NCI-H146 treated with DMSO at 0.1 percent for 48 hours (cell line): Measurements from ENCODE around the gene CFLAR.
"Not testable (repeated sequence)": the region's sequence is repeated elsewhere in the genome, so short reads cannot be mapped to it uniquely, and the experiment has no call there.

ENCODE experiments used
- DNase-seq: peaks from one replicate; lab custom pipeline; 2025; ENCODE audit not compliant: unreplicated experiment; lab: John Stamatoyannopoulos, UW

Gene CFLAR

DNA sequence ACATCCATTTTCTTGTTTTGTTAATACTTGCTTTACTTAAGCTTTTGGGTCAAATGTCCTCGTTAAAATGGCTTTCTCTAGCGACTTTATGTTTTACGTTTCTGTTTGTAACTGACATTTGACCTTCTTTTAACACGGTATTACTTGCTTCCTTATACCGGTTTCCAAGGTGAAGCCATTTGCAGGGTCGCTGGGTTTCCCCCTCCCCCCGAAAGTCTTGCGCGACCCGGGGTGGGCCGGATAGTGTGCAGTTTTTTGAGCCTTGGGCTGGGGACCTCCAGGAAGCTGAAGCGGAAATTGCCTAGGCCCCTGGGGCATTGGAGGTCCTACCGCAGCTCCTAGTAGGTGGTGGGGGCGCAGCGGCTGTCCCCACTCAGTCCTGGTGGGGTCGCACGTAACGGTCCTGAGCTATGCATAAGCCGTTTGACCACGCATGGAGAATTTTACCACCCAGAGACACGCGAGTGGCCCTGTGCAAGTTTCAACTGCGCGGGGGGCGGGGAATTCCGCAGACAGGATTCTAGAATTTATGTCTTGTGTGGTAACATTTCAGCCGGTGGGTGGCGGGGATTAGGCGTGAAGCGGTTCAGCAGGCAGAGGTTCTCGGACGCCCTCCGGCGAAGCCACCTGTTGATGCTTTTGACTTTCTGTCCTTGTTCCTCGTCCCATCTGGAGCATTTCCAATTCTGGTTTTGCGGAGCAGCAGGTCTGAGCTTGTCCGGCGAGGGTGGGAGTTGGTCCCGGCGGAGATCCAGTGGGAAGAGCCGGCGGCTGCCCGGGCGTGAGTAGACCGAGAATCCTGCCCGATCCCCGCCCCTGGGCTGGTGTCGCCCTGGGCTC lies 2.4 kb downstream of the CFLAR start:
- no peak for DNase-seq

DNA sequence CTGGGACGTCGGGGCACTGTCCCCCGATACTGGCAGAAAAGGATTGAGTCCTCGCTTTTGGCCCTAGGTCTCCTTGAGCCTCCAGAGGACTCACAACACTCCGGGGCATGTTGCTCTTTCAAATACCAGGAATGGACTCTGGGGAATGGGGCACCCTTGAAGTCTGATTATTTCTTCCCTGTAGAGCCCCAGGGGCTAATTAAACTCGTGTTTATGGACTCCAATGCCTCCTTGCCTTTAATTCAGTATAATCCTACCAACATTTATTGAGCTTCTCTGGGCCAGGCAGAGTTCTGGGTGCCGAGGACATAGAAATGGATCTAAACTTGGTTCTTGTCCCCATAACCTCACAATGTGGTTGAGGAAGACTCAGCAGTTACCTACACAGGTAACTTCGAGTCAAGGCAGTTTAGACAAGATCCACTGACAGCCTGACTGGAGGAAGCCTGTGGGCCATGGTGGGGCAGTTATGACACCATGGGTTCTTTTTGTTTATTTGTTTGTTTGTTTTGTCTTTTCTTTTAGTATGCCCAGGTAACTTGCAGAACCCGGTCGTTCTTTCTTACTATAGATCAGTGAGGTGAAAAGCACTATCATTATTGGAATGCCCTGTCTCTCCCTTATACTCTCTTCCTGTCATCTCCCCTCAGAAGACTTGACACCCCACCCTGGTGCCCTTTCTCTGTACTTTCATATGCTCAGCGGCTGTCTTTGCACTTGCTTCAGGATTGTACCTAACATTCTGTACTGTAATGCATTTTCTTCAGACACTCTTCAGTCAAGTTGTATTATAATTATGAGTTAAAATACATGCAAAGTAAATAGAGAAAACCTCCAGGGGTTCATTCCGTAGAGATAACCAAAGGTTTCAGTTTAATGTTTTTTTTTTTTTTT lies 3.2 kb downstream of the CFLAR start:
- DNase-seq: no peak

DNA sequence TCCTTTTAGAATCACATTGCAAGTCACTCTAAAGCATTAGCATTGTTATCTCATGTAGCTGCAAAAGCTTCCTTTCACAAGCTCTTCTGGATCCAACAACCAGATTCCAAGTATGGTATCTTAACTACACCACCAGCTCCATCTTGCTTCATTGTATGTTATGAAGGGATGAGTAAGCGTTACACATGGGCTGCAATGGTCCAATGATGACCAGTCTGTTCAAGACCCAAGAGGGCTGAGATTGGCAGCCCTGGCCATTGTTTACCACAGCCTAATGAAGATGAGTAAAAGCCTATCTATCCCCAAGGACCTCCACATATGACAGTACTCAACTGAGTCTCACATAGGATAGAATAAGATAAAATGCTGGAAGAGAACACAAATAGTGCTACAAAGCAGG lies 6.3 kb downstream of the CFLAR start:
- DNase-seq: no peak

DNA sequence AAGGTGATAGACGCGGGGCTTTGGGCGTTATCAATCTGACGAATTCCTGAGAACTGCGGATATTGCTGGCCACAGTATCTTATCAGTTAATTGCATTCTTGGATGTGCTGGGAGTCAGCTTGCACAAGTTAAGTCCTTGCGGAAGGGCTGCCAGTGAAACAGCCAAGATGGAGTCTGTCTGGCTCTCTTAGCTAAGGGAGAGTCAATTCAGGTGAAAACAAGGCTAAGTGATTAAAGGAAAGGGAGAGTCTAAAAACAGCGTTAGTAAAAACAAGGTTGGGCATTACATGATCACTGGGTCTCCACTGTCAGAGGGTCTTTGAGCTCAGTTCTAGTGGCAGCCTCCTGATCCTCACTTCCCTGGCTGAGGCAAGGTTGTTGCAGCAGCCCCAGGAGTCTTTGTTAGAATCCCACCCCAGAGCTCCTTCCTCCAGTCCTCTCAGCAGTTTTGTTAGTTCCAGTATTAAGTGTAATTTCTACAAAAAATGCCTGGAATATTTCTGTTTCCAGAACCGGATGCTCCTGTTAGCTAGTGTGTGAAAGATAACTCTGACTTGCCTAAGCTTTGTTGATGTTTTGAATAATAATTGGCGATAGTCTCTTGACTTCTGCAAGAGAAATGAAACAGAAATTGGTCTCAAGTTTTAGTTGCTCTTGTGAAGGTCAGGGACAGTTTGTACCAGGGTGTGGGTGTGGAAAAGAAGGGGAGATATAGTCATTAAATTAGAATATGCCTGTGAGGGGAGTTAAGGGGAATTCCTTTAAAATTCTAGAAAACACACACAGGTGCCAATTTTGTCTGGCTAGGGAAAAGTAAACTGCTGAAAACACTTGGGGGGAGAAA lies 10.6 kb downstream of the CFLAR start:
- no peak for DNase-seq

DNA sequence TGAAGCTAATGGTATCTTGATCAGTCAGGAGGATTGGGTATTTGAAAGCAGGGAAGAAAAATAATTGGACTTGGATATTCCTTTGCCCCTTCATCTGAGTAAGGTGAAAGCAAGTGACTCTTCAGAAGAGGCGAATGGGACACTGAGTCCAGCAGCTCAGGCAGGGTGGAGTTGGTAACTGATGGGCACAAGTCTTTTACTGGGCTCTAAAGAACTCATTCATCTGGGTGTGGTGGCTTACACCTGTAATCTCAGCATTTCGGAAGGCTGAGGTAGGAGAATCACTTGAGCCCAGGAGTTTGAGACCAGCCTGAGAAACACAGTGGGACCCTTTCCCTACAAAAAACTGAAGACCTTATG lies 11.2 kb downstream of the CFLAR start:
- DNase-seq: no peak

DNA sequence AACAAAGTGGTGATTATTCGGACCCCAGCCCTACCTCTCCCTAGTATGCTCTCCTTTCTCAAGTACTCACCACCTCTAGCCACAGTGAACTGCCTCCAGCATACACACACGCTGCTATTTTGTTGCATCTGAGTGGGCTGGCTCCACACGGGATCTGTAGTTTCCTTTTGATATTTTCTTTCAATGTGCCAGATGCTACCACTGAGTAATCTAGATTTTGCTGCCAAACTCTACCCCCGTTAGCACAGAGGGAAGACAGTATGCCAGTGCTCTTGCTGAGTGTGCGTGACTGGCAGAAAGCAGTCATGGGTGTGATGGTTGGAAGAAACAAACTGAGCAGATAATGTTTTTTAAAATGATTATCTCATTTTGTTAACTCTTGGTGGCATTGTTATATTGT lies 11.6 kb downstream of the CFLAR start:
- no peak for DNase-seq

DNA sequence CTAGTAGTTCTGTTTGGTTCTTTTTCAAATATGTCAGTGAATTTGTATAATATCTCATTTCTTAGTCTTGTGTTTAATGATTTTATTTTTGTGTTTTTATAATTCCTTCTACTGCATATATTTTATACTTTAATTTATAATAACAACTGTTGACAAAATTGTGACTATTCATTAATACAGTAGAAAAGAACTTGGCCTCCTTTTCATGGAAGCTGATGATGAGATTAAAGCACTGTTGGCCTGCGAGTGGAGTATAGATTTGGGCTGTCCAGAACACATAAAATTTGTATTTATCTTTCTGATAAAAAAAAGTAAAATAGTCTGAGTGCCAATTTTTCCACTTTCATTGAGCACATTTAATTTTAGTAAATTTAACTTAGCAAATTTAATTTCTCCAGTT lies 12.1 kb downstream of the CFLAR start:
- DNase-seq: no peak

DNA sequence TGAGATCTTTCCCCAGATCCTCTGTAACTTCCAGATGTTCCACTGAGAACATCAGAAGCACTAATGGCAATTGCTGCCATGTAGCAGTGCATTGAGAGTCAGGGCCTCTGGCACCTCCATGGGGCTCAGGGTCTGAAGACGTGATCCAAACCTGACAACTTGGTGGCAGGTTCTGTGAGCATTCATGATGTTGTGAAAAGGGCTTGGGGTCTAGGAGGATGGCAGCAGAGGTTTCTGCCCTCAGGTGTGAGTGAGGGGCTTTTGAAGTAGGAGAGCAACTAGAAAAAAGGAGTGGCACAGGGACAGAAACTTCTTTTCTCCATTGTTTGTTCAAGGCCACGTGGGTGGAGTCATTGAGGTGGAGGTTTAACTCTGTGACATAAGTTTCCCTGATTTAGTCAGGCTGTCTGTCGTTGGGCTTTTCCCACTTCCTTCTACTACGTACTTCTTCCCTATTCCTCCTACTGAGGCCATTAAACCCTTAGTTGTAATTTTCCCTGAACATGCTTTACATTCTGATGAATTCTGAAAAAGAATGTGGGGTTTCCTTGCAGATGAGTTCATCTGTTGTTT lies 13.1 kb downstream of the CFLAR start:
- no peak for DNase-seq

DNA sequence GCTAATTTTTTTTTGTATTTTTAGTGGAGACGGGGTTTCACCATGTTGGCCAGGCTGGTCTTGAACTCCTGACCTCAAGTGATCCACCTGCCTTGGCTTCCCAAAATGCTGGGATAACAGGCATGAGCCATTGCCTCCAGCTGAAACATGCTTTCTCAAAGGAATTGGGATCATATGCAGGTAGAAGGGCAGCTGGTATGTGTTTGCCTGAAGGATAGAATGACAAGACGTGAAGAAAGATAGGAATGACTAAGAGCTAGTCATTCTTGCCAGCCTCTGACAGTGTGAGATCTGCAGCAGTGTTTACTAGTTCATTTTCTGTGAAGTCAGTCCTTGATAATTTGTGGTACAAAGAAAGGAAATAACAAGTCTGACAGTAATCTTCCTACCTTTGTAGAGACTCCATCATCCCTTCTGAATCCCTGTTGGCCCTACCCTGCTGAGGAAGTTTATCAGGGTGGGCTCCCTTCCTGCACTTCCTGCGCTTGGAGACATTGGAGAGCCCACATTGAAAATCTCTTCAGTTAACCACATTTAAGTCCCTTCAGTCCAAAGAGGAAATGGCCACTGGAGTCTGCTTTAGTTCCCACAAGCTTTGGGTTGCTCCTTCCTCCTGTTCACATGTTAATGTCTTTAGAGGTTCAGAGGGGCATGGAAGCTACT lies 14.7 kb downstream of the CFLAR start:
- DNase-seq: no peak

DNA sequence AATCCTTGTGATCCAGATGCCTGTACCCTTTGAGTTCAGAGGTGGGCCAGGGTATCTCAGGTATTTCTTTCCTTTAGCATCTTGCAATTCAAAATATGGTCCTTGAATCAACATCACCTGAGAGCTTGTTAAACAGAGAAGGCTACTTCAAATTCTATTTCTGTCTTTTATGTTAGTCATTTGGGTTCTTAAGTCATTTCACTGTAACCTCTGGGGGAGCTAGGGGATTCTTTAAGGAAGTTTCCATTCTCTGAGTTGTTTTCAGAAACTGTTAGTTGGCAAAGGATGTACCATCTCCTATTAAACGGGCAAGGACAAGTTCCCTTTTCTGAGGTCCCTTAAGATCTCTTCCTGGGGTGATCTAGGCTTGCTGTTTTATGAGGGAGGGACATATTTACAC lies 16.6 kb downstream of the CFLAR start:
- no peak for DNase-seq

DNA sequence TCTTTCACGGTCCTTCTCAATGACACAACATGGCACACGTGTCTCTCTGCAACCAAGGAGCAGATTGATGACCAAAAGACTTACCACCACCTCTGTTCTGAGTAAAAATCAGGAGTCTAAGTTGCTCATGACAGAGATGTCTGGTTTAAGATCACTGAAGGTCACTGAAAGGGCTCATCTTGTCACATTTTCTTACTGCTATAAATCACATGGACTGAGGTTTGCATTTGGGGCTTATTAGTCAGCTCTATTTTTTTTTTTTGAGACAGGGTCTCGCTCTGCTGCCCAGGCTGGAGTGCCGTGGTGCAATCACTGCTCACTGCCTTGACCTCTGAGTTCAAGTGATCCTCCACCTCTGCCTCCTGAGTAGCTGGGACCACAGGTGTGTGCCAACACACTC lies 19.4 kb downstream of the CFLAR start:
- no peak for DNase-seq

DNA sequence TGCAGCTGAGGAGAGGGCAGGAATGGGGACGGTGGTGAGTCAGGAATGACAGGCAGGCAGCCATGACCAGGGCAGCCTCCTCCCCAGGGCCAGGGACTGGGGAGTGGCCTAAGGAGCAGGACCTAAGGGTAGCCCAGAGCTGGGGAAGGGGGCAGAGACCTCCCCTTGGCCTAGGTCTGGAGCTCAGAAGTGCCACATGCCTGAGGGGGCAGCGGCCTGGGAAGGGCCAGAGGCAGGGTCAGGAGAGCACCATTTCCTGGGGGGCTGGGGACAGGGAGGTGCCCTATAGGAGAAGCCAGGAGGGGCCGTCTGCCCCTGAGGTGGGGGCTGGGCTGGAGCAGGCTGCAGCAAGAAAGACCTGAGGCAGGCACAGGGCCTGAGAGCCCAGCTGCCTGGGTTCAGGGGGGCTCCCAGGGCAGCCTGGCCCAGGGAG lies 20.9 kb downstream of the CFLAR start:
- DNase-seq: no peak

DNA sequence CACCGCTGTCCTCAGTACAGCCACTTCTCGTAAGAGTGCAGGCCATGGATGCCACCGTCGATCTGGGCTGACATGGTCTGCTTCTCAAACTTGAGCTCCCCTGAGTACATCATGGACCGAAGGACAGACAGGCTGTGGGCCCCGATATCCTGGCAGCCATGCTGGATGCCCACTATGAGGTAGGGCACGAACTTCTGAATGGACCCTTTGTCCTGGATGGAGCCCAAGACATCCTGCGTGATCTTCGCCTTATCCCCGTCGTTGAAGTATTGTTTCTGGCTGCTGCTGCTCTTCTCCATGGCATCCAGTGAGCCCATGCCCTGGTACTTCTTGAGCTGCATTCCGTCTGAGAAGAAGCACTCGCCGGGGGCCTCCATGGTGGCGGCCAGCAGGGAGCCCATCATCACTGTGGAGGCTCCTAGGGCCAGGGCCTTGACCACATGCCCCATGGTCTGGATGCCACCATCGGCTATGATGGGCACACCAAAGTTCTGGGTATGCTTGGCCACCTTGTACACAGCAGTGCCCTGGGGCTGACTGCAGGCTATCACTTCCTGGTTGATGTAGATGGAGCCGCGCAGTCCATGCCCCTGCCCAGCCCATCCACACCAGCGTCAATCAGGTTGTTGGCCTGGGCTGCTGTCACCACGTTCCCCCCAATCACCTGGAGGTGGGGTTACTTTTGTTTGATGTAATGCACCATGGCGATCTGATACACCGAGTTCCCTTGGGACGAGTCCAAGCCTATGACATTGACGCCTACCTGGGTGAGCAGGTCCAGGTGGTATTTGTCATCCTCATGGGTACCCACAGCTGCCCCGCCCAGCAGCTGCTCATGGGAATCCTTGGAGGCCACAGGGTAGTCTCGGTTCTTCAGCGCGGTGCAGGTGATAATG lies 21.8 kb downstream of the CFLAR start:
- DNase-seq: no peak

DNA sequence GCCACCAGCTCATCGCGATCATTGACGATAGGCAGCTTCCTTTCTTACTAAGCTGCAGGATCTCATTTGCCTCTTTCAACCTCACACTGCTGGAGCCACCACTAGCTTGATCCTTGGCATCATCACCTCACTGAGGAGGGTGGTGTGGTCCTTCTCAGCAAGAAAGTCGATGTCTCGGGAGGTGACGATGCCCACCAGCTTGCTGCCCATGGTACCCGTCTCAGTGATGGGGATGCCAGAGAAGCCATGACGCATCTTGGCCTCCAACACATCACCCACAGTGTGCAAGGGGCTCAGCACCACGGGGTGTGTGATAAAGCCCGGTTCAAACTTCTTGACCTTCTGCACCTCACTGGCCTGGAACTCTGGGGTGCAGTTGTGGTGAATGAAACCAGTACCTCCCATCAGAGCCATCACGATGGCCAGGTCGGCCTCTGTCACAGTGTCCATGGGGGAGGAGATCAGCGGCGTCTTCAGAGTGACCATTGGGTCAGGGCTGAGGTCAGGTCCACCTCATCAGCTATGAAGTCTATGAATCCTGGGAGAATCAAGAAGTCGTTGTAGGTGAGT lies 22.5 kb downstream of the CFLAR start:
- no peak for DNase-seq

DNA sequence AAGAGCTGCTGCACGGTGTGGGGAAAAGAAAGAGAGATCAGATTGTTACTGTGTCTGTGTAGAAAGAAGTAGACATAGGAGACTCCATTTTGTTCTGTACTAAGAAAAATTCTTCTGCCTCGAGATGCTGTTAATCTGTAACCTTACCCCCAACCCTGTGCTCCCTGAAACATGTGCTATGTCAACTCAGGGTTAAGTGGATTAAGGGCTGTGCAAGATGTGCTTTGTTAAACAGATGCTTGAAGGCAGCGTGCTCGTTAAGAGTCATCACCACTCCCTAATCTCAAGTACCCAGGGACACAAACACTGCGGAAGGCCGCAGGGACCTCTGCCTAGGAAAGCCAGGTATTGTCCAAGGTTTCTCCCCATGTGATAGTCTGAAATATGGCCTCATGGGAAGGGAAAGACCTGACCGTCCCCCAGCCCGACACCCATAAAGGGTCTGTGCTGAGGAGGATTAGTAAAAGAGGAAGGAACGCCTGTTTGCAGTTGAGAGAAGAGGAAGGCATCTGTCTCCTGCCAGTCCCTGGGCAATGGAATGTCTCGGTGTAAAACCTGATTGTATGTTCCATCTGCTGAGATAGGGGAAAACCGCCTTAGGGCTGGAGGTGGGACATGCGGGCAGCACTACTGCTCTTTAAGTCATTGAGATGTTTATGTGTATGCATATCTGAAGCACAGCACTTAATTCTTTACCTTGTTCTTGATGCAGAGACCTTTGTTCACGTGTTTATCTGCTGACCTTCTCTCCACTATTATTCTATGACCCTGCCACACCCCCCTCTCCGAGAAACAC lies 23.2 kb downstream of the CFLAR start:
- DNase-seq: not testable (repeated sequence)

DNA sequence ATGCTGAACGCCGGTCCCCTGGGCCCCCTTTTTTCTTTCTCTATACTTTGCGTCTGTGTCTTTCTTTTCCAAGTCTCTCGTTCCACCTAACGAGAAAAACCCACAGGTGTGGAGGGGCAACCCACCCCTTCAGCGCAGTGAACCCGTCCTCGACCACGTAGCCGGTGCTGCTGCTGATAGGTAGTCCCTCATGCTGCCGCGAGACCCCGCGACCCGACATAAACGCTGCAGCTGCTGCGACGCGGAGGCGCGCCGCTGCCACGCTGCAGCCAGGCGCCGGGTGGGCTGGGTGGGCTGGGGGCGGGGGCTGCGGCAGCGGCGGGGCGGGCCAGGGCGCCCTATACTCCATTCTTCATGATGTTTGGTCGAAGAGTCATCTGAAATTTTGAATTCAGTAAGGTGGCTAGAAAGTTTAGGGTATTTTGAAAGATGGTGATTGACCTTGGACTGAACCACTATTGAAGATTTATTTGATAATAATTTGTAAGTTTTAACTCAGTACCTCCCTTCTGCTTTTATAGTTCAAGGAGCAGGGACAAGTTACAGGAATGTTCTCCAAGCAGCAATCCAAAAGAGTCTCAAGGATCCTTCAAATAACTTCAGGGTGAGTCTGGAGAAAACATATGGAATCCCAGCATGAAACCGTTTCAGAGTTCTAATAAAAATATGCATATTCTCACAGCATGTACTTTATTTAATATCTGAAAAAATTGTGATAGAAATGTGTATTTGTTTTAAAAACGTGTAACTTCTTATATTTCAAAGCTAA lies 24.1 kb downstream of the CFLAR start:
- no peak for DNase-seq
